RPMI7951 (cell line): ENCODE data around the gene GRIA4. TPM values are rescaled to one million over a fixed set of nuclear protein-coding genes. Genes with fewer than 3 reads are reported as not detected.

Source experiments
- DNase-seq: peaks from one replicate; pipeline ENCODE4 v3.0.0-alpha.2; 2012; ENCODE audit warnings: low read depth
- total RNA-seq: library from RNA; depleted of rRNA; stranded (reverse); fragments of >200 nt; shearing (Covaris generic); gene quantifications from 2 replicates; pipeline ENCODE4 v1.2.3, GENCODE V29; 2014

GRIA4 gene
- total RNA-seq, 1 experiment from 2014 or later = not detected

DNA sequence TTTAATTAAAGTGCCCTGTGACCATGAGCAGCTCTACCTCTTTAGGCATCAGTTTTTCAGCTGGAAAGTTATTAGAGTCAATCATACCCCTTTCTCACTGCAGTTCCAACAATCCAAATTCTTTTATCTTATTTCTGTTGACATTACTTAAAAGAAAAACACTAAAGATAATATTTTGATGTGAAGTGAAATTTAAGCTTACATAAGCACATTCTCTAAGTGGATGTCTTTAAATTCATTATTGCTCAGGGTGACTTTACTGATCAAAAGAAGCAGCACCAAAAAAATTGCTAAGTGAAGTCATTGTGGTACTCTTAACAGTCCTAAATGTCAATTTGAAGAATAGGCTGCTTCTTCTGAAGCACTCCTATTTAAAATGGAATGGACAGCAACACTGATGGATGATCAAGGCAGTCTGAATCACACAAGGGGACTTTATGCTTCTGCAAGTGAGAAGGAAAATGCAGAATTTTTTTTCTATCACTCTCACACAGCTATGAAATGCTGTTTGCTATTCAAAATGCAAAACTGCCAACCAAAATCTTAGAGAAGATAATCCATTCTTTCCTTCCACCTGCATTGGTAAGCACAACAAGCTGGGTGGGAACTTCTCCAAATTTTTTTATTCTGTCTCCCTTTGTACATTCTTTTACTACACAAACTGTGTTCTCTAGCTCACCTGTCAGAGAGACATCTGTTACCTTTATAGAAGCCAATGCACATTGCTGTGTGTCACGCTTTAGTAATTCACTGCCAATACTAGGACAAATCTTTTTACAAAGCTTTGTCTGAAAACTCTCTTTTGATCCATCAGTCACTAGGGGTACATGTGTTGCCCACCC is 179.9 kb downstream of the GRIA4 start:
- DNase-seq = no peak

DNA sequence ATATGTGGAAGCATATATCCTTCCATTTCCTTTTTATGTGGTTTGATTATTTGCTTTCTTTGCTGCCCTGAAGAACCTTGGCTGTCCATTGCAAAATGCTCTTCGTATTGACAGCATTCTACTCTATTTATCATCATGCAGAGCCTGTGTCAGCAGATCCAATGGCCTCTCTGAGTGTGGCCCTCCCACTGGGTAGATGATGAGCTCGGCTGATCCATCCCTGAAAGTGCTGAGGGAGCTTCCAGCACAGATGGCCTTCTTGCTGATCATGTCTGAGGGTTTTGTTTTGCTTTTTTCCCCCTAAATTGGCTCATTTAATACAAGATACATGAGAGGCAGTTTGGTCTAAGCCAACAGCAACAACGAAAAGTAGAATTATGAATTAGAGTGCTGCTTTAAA is 181.0 kb downstream of the GRIA4 start:
- no peak for DNase-seq

DNA sequence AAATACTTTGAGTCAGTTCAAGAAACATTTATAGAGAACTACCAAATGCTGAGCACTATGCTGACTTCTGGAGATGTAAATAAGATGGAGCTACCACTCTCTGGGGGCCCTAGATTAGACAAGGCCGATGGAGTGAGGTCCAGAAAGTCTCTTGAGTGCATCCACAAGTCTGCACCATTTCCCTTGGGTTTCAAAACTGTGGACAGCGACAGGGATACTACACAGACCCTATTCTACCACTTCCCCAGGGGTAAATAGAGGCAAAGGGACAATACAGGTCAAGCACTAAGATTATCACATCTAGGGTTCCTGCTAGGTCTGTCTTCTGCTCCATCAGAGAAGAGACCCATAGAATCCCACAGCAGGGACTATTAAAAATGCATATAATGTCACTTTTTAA is 183.2 kb downstream of the GRIA4 start:
- DNase-seq = no peak

- DNase-seq = no peak
Measured at GRCh38 chr11:105799263-105799662, 189.4 kb downstream of the GRIA4 start.

GRCh38 chr11:105799728-105800462 is 190.0 kb downstream of the GRIA4 start:
- DNase-seq = no peak

DNA sequence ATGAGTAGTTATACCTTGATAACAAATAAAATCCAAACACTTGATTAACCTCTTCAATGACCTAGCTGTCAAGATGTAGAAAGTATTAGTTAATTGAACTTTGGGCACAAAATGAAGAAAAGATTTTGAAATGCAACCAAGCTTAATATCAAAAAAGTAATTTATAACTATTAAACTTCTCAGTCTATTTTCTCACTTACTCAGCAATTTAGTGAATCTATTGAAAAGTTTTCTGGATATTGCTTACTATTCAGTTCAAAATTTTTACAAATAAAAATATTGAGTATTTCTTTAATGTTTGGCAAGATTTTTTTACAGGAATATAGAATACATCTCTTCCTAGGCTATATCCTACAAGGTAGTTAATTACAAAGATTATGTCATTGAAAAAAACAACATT is 192.5 kb downstream of the GRIA4 start:
- DNase-seq = no peak

GRCh38 chr11:105811242-105811641 is 201.4 kb downstream of the GRIA4 start:
- no peak for DNase-seq

DNA sequence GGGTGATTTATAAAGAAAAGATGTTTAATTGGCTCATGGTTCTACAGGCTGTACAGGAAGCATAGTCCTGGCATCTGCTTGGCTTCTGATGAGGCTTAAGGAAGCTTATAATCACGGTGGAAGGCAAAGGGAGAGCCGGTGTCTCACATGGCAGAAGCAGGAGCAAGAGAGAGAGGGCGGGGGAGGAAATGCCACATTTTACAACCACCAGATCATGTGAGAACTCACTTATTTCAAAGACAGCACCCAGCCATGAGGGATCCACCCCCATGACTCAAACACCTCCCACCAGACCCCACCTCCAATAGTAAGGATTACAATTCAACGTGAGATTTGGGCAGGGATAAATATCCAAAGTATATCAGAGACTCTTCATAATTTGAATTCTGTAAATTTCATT is 211.5 kb downstream of the GRIA4 start:
- no peak for DNase-seq

DNA sequence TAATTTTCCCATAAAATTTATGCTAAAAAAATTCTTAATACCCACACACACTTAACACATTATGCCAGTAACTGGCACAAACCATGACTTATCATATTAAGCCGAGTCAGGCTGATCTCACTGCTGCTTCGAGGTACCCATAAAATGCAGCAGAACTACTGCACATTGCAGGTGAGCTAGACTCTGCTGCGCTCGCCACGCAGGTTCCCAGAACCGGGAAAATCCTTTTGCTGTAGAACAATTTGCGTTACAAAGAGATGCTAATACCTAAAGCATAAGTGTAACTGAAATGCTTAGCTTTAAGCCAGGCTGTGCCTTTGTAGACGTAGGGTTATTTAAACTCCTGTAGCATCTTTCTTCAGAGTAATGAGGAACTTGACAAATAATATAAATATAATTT is 211.9 kb downstream of the GRIA4 start:
- DNase-seq = no peak

DNA sequence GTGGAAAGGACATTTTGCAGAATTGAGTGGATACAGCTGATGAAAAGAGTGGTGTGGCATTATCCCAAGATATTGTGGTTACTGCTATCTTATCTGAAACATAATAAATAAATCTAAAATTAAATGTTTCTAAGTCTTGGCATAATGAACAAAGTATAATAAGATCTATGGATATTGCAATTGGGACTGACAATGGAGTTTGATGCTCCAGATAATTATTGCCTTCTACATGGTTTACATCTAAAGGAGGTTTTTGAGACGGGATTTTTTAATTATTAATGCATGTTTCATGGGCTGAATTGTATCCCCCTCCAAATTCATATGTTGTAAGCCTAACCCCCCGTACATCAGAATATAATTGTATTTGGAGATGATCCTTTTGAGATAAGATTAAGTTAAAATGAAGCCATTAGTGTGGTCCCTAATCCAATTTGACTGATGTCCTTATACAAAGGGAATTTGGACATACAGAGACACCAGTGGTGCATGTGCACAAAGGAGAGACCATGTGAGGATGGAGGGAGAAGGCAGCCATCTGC is 213.7 kb downstream of the GRIA4 start:
- DNase-seq = no peak

DNA sequence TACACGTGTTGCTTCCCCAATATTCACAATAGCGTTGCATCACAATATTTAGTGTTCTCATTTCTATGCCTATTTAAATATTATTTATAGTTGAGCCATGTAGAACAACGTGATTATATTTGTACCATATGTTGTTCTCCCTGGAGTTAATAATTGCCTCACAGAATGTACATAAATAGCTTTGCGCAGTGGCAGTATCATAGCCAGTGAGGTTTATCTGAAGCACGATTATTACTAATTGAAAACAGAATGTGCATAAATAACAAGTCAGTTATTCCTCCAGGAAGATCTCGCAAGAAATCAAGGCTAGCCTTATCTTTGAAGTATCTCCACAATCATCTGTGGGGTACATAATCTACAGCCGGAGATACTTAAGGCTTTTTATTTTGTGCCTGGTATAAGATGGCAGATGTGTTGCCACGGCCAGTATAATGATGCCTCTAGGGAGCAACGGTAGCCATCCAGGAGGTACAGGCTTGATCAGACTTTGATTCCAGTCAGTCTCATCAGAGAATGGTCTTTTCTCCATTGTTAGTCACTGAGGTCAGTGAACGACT is 214.7 kb downstream of the GRIA4 start:
- DNase-seq = no peak

DNA sequence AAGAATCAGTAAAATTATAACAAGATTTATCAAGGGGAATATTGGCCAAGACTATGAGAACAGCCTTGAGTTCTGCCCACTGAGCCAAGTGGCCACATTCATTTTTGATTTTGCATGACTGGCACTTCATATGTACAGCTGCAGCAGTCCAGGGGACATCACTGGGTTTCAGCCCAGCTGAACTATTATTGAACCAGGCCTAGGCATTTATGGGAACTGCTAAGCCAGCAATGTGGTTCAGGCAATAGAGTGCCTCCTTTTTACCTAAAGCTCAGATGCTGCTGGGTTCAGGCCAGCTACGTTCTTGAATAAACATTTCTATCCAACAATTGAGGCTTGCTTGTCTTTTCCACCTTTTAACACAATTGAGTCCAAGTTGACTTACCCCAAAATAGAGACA is 215.3 kb downstream of the GRIA4 start:
- DNase-seq = no peak

GRCh38 chr11:105827906-105828305 is 218.0 kb downstream of the GRIA4 start:
- no peak for DNase-seq

GRCh38 chr11:105829084-105829483 is 219.2 kb downstream of the GRIA4 start:
- DNase-seq = no peak

DNA sequence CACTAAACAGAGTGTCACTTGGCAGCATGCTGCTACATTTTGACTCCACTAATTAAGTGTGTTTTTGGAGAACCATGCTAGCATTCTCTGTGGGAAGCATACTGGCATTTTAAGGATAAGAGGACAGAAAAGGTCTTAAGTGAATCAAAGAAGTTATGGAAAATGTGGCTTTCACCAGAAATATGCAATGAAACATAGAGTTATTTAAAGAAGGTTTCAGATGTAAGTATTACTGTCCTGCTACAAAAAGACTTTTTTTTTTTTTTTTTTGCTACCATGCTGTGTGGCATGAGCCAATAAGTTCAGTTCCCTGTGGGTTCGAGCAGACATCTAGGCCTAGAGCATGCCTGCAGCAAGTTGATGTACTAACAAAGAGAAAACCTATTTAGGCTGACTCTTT is 224.6 kb downstream of the GRIA4 start:
- peak; percentile 4 for DNase-seq

DNA sequence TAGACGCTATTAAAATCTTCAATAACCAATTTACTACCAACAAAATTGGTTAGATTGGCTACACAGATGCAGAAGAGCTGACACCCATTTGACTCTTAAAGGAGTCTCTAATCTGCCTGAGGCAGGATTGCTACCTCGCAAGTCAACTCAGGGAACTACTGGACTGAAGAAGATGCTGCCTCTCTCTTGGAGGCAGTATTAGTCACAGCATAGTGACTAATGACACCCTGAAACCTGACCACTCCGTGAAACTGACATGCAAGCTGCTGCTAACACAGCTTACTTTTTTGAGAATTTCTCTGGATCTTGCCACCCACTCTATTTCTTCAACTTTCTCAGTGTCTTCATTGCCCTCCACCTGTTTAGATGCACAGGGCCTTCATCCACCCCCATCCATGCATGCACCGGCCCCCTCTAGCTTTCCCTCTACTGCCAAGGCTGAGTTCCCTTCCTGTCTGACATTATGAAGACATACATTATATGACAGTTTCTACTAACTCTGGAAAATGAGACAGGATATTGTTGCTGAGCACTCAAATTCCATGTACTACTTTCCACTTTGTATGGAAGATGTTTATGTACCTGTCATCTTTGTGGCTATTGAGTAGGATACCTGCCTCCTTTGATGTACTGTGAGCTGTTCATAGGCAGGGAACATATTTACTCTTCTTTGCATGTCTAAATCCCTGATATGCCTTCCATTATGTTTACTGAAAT is 229.0 kb downstream of the GRIA4 start:
- DNase-seq = peak; percentile 11

GRCh38 chr11:105840391-105840790 is 230.5 kb downstream of the GRIA4 start:
- DNase-seq = no peak

DNA sequence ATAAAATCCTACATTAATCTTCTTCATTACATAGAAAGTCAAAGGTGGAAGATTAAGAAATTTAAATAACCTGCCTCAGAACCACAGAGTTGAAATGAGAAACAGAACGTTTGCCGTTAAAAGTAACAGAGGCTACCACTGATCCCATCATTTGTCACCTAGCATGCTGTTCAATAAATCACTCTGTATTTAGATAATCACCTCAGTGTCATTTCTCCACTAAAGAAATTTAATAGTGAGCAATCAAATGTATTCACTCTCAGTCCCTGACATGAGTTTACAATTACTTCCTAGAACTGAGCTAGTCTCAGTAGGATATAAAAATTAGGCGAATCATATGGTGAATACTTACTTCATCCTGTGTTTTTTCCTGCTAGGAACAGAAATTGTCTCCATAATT is 242.5 kb downstream of the GRIA4 start:
- DNase-seq = no peak

DNA sequence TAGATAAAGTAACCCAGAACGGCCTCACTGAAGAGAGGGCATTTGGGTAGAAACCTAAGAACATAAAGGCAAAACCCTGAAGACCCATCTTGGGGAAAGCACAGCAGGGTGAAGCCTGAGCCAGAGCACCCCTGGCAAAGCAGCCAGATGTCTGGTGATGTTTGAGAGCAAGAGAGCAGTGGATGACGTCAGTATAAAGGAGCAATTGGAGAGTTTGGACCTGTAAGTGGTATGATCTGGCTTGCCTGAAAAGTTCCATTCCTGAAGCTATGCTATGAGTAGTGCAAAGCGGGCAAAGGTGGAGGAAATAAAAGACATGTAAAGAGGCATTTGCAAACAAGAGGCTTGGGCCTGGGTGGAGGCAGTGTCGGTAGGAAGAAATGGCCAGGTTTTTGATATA is 244.4 kb downstream of the GRIA4 start:
- DNase-seq = no peak

DNA sequence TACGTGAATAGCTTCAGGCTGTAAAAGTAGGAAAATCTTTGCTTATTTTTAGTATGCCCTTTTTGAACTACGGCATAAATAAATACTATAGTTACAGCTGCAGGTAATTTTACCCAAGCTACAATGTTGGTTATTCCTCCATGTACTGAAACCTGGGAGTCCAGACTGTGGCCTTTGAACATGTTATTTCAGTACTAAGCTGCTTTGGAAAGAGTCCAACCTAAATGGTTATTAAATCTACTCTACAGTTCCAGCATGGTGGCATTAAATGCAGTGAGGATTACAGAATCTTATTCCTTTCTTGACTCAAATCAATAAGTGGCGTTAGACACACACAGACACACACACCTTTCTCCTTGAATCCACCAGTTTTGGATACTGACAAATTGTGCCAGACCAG is 247.1 kb downstream of the GRIA4 start:
- no peak for DNase-seq

GRCh38 chr11:105857728-105858127 is 247.9 kb downstream of the GRIA4 start:
- no peak for DNase-seq

- no peak for DNase-seq
Measured at GRCh38 chr11:105858841-105859240, 249.0 kb downstream of the GRIA4 start.
